ENCODE results near the gene COMT. TPM values are rescaled to one million over a fixed set of nuclear protein-coding genes. Genes with fewer than 3 reads are reported as not detected.

Gene COMT
- total RNA-seq, 1 donor: 120 TPM

GRCh38 chr22:19909350-19910179 is 32.0 kb upstream of the COMT start:
- no peak overlapping the region for H3K4me3 ChIP-seq (ENCODE audit: low read depth, low read length)
- DNase-seq (ENCODE audit: low read depth): peak; percentile 85
- peak; percentile 92 for TF ChIP-seq CTCF (IDR thresholded peaks at IDR 0.05; ENCODE audit: insufficient read depth, low read length)

DNA sequence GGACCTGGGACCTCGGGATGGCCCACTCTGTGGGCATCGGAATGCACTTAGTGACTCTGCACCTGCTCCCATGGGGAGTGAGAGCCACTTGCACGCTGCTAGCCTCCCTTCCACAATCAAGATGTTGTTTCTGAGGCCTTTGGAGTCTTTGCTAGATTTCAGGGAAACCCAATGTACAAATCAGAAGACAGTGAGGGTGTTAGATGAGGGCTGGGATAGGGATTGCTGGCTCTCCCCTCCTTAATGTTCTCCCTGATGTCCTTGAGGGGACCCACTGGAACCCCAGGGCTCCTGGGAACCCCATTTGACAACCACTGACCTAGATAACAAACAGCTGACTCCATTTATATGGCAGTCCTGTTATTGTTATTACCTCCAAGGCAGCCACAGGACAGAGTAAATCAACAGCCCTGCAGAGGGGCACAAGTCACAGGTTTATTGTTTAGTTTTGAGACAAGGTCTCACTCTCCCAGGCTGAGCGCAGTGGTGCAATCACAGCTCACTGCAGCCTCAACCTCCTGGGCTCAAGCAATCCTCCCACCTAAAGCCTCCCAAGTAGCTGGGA is 31.3 kb upstream of the COMT start:
- DNase-seq (ENCODE audit: low read depth): no peak
- no peak for TF ChIP-seq CTCF (IDR thresholded peaks at IDR 0.05; ENCODE audit: insufficient read depth, low read length)
- H3K4me3 ChIP-seq (ENCODE audit: low read depth, low read length): no peak overlapping the region

DNA sequence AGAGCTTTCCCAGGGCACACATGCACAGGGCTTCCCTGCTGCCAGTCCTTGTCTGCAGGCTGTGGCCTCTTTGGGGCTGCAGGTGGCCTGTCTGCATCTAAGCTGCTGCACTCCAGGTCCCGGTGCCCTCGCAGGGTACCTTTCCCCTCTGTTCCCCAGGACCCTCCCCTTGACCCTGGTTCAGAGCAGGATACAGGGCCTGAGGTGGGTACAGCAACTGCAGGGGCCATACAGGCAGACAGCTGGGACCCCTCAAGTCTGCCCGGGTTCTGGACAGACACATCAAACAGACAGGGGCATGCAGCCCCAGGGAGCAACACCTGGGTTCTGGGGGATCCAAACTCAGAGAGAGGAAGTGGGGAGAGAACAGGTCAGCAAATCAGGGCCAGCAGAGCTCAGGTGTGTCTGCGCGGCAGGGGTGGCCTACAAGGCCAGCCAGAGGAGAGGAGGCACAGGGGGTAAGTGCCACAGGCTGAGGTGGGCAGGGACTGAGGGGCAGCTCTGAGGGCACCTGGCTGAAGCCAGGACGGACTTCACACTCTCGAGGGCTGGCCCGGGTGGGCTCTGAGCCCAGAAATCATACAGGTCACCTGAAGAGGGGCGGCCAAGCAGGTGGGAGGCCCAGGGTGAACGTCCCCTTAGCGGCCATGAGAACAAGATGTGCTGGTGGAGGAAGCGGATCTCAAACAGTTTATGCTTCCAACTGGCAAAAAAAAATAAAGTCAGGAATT is 29.9 kb upstream of the COMT start:
- no peak for DNase-seq (ENCODE audit: low read depth)
- H3K4me3 ChIP-seq (ENCODE audit: low read depth, low read length): no peak overlapping the region
- TF ChIP-seq CTCF (IDR thresholded peaks at IDR 0.05; ENCODE audit: insufficient read depth, low read length): no peak

DNA sequence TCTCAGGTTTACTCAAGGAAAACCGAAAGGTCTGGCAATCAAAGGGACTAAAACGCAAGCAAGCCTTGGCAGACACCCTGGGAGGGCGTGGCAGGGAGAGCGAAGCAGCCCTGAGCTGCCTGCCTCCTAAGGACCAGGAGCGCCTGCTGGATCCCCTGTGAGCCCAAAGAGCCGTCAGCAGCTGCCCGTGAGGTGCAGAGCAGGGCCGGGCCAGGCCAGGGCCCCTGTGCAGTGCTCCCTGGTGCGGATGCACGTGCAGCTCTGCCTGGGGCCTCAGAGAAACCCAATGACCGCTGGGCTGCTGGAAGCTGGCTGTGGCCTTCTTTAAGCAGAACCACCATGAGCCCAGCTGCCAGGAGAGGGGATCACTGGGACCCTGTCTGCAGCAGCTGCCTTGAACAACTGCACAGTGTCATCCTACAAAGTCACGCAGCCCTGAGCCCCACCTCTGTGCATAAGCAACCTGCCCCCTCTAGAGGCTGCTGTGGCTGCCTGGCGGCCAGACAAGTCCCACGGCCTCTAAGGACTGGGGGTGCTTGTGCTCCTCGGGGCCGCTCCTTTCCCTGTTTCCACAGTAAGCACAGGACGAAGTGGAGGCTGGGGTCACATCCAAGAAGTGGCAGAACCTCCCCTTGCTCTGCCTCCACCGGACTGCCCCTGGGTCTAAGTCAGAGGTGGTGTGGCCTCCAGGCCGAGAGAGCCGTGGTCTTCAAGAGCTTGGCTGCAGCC is 29.1 kb upstream of the COMT start:
- no peak for TF ChIP-seq CTCF (IDR thresholded peaks at IDR 0.05; ENCODE audit: insufficient read depth, low read length)
- no peak overlapping the region for H3K4me3 ChIP-seq (ENCODE audit: low read depth, low read length)
- no peak for DNase-seq (ENCODE audit: low read depth)

GRCh38 chr22:19913337-19913936 is 28.1 kb upstream of the COMT start:
- no peak for DNase-seq (ENCODE audit: low read depth)
- no peak for TF ChIP-seq CTCF (IDR thresholded peaks at IDR 0.05; ENCODE audit: insufficient read depth, low read length)
- no peak overlapping the region for H3K4me3 ChIP-seq (ENCODE audit: low read depth, low read length)
